ENCODE results near the gene UGT1A3.

- no peak for TF ChIP-seq POLR2AphosphoS5 (IDR thresholded peaks at IDR 0.05; ENCODE audit: low read depth, low read length)
- no peak for TF ChIP-seq POLR2A (IDR thresholded peaks at IDR 0.05; ENCODE audit: low read depth, low read length)
- no peak for TF ChIP-seq TAF1 (IDR thresholded peaks at IDR 0.05; ENCODE audit: low read depth, low read length)
- TF ChIP-seq SPI1 (IDR thresholded peaks at IDR 0.05; ENCODE audit: low read depth, low read length): no peak
These were observed 44.2 kb upstream of the UGT1A3 start for GRCh38 chr2:233684640-233685039.
